Ishikawa (cell line): Measurements from ENCODE around the gene AEN.

Experiments used
- CEBPB ChIP-seq: IDR thresholded peaks from 2 replicates; pipeline ENCODE4 v1.6.1; 2012
- CREB1 ChIP-seq: IDR thresholded peaks from 2 replicates; pipeline ENCODE4 v1.6.1; 2012; ENCODE audit warnings: low read depth
- EGR1 ChIP-seq: IDR thresholded peaks from 2 replicates; pipeline ENCODE4 v1.6.1; 2012
- EP300 ChIP-seq: IDR thresholded peaks from 2 replicates; pipeline ENCODE4 v1.6.1; 2012; ENCODE audit warnings: borderline replicate concordance
- FOXM1 ChIP-seq: IDR thresholded peaks from 2 replicates; pipeline ENCODE4 v1.6.1; 2012; ENCODE audit warnings: low read depth, borderline replicate concordance
- NFIC ChIP-seq: IDR thresholded peaks from 2 replicates; pipeline ENCODE4 v1.6.1; 2012
- RAD21 ChIP-seq: IDR thresholded peaks from 2 replicates; pipeline ENCODE4 v1.6.1; 2012; ENCODE audit warnings: low read depth
- TAF1 ChIP-seq: IDR thresholded peaks from 2 replicates; pipeline ENCODE4 v1.6.1; 2012; ENCODE audit warnings: low read depth, mild to moderate bottlenecking
- TCF12 ChIP-seq: IDR thresholded peaks from 2 replicates; pipeline ENCODE4 v1.6.1; 2012; ENCODE audit warnings: low read depth
- TEAD4 ChIP-seq: IDR thresholded peaks from 2 replicates; pipeline ENCODE4 v1.6.1; 2012
- YY1 ChIP-seq: IDR thresholded peaks from 2 replicates; pipeline ENCODE4 v1.6.1; 2012; ENCODE audit warnings: low read depth
- ZBTB7A ChIP-seq: IDR thresholded peaks from 2 replicates; pipeline ENCODE4 v1.6.1; 2012; ENCODE audit warnings: low read depth
- TF ChIP-seq, protein P1 (sequence below): IDR thresholded peaks from 2 replicates; pipeline ENCODE4 v1.6.1; 2012
- TF ChIP-seq, protein P2 (sequence below): IDR thresholded peaks from 2 replicates; pipeline ENCODE4 v1.6.1; 2012; ENCODE audit warnings: low read depth, mild to moderate bottlenecking
- TF ChIP-seq, protein P3 (sequence below): IDR thresholded peaks from 2 replicates; pipeline ENCODE4 v1.6.1; 2012

Gene AEN

DNA sequence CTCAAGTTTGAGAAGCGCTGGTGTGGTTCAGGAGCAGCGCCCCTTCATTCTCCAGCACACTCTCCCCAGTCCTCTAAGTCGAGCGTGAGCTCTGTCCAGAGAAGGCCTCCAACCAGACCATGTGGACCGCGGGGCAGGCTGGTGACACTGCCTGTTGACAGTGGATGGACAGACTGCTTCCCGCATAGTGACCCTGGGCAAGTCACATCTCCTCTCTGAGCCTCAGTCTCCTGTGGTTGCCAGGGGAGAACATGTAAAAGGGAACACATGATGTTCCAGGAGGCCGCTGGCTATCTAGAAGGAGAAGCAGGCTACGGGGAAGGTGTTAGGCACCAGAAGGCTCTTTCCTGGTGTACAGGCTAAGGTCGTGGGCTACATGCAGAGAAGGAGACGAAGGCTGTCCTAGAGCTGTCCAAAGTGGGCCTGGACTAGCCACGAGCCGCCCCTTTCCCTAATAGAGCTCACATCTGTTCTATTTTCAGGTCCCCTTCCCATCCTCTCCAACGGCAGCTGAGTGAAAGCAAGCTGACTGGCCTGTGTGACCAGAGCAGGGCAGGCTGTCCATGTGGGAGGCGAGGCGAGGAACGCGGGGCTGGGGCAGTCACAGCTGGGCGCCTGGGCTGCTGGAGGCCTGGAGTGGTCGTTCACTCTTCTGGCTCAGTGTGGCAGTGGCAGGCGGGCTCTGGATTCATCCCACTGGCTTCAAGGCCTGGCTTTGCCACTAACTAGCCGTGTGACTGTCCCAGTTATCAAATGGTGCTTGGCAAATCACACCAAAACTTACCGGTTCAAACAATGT, 28.8 kb downstream of the AEN start:
- TF ChIP-seq YY1 (no peak), NFIC (no peak), TAF1 (no peak), TCF12 (no peak), EP300 (no peak), CREB1 (no peak), TEAD4 (no peak), FOXM1 (no peak), ZBTB7A (no peak), RAD21 (no peak), CEBPB (no peak)
- TF ChIP-seq, protein P1, sequence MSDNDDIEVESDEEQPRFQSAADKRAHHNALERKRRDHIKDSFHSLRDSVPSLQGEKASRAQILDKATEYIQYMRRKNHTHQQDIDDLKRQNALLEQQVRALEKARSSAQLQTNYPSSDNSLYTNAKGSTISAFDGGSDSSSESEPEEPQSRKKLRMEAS = no peak
- TF ChIP-seq, protein P2, sequence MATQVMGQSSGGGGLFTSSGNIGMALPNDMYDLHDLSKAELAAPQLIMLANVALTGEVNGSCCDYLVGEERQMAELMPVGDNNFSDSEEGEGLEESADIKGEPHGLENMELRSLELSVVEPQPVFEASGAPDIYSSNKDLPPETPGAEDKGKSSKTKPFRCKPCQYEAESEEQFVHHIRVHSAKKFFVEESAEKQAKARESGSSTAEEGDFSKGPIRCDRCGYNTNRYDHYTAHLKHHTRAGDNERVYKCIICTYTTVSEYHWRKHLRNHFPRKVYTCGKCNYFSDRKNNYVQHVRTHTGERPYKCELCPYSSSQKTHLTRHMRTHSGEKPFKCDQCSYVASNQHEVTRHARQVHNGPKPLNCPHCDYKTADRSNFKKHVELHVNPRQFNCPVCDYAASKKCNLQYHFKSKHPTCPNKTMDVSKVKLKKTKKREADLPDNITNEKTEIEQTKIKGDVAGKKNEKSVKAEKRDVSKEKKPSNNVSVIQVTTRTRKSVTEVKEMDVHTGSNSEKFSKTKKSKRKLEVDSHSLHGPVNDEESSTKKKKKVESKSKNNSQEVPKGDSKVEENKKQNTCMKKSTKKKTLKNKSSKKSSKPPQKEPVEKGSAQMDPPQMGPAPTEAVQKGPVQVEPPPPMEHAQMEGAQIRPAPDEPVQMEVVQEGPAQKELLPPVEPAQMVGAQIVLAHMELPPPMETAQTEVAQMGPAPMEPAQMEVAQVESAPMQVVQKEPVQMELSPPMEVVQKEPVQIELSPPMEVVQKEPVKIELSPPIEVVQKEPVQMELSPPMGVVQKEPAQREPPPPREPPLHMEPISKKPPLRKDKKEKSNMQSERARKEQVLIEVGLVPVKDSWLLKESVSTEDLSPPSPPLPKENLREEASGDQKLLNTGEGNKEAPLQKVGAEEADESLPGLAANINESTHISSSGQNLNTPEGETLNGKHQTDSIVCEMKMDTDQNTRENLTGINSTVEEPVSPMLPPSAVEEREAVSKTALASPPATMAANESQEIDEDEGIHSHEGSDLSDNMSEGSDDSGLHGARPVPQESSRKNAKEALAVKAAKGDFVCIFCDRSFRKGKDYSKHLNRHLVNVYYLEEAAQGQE = no peak

DNA sequence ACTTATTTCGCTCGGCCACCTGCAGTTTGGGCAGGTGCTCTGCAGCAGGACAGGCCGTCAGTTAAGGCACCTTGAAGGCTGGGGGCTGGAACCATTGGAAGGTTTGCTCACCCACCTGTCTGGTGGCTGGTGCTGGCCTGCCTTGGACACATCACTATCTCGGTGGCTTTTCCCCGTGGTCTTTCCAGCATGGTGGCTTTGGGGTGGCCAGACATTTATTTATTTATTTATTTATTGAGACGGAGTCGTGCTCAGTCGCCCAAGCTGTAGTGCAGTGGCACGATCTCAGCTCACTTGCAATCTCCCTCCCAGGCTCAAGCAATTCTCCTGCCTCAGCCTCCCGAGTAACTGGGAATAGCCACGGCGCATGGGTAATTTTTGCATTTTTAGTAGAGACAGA, 29.4 kb downstream of the AEN start:
- TF ChIP-seq EP300 (no peak), FOXM1 (no peak), TAF1 (no peak), TEAD4 (no peak), RAD21 (no peak), TCF12 (no peak), CREB1 (no peak), NFIC (no peak), ZBTB7A (no peak), YY1 (no peak), EGR1 (no peak), CEBPB (no peak)
- TF ChIP-seq, protein P2 = no peak
- TF ChIP-seq, protein P3, sequence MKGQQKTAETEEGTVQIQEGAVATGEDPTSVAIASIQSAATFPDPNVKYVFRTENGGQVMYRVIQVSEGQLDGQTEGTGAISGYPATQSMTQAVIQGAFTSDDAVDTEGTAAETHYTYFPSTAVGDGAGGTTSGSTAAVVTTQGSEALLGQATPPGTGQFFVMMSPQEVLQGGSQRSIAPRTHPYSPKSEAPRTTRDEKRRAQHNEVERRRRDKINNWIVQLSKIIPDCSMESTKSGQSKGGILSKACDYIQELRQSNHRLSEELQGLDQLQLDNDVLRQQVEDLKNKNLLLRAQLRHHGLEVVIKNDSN = no peak
- TF ChIP-seq, protein P1 = no peak

DNA sequence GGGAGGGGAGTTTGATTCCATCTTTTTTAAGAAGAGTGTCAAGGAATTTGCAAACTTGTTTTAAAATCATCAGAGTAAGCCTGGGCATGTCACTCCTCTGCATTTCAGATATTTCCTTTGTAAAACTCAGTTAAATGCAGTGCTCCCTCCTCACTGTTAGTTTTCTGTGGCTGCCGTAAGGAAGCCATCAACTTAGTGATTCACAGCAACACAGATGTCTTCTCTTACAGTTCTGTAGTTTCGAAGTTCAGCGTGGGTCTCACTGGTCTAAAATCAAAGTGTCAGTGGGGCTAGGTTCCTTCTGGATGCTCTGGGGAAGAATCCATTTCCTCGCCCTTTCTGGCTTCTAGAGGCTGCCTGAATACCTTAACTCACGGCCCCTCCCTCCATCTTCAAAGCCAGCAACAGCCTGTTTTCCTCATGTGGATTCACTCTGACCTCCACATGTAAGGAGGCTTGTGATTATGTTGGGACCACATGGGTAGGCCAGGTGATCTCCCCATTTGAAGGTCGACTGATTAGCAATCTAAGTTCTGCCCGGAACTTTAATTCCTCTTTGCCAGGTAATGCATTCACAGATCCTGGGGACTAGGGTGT, 30.1 kb downstream of the AEN start:
- TF ChIP-seq, protein P1 = no peak
- TF ChIP-seq TCF12 = no peak
- TF ChIP-seq, protein P3 = no peak
- no peak for TF ChIP-seq ZBTB7A
- TF ChIP-seq NFIC = no peak
- no peak for TF ChIP-seq EP300
- TF ChIP-seq CREB1 = no peak
- TF ChIP-seq RAD21 = no peak
- no peak for TF ChIP-seq TEAD4
- TF ChIP-seq YY1 = no peak

DNA sequence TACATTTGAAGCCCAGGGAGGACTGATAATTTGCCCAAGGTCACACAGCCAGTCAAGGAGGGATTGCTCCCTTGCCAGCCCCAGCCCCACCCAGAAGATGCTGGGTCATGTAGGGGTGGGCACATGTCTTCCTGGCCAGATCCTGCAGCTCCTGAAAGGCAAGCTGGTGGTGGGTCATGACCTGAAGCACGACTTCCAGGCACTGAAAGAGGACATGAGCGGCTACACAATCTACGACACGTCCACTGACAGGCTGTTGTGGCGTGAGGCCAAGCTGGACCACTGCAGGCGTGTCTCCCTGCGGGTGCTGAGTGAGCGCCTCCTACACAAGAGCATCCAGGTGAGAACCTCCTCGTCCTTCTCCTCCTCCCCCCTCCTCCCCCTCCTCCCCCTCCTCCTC, 30.8 kb downstream of the AEN start:
- TF ChIP-seq EGR1 (no peak), TCF12 (no peak), YY1 (no peak), TEAD4 (no peak), CEBPB (no peak), RAD21 (no peak), NFIC (no peak), TAF1 (no peak), FOXM1 (no peak), CREB1 (no peak)
- TF ChIP-seq, protein P3 = no peak
- TF ChIP-seq, protein P2 = no peak
